Measurements from ENCODE around the gene MOBP.

- TF ChIP-seq POLR2A (IDR thresholded peaks at IDR 0.05; ENCODE audit: low read depth, low read length), result no peak
- no peak for TF ChIP-seq TAF1 (IDR thresholded peaks at IDR 0.05; ENCODE audit: low read depth, low read length)
- TF ChIP-seq POLR2AphosphoS5 (IDR thresholded peaks at IDR 0.05; ENCODE audit: low read depth, low read length), result no peak
- no peak for TF ChIP-seq SPI1 (IDR thresholded peaks at IDR 0.05; ENCODE audit: low read depth, low read length)
- no peak for TF ChIP-seq PAX5 (IDR thresholded peaks at IDR 0.05; ENCODE audit: insufficient read depth, low read length, severe bottlenecking)
- TF ChIP-seq POU2F2 (IDR thresholded peaks at IDR 0.05; ENCODE audit: low read depth, low read length), result no peak
Observed at GRCh38 chr3:39454591-39455217, 12.8 kb upstream of the MOBP start.
